IgD-negative memory B cell (primary cell): ENCODE results near the gene CRPPA. TPM values are rescaled to one million over a fixed set of nuclear protein-coding genes. Genes with fewer than 3 reads are reported as not detected.
"Not testable (repeated sequence)": the region's sequence is repeated elsewhere in the genome, so short reads cannot be mapped to it uniquely, and the experiment has no call there.

Source experiments
- H3K27ac Mint-ChIP-seq, 3 donors: one replicate each; pipeline ENCODE4 v1.8.0; 2020 to 2022; ENCODE audit warnings: mild to moderate bottlenecking in 3 of 3, mixed read lengths in 3 of 3, moderate library complexity in 1 of 3
- H3K27me3 Mint-ChIP-seq: one replicate; pipeline ENCODE4 v1.8.0; 2021; ENCODE audit warnings: mixed read lengths
- H3K36me3 Mint-ChIP-seq: one replicate; pipeline ENCODE4 v1.8.0; 2020; ENCODE audit warnings: mild to moderate bottlenecking, mixed read lengths
- H3K4me1 Mint-ChIP-seq, 3 donors: one replicate each; pipeline ENCODE4 v1.8.0; 2020 to 2022; ENCODE audit warnings: mixed read lengths in 3 of 3, mild to moderate bottlenecking in 1 of 3
- H3K4me3 Mint-ChIP-seq, 4 donors: one replicate each; pipeline ENCODE4 v1.8.0; 2020 to 2022; ENCODE audit warnings: mild to moderate bottlenecking in 4 of 4, mixed read lengths in 4 of 4, moderate library complexity in 3 of 4
- H3K9me3 Mint-ChIP-seq, 3 donors: one replicate each; pipeline ENCODE4 v1.8.0; 2020 to 2021; ENCODE audit warnings: mixed read lengths in 3 of 3, mild to moderate bottlenecking in 1 of 3
- polyA plus RNA-seq: library from polyadenylated mRNA; unstranded; fragments of 300-500 nt; fragmentation: Illumina TruSeq; gene quantifications from one replicate; pipeline ENCODE4 v1.2.3, GENCODE V29; 2021

CRPPA gene
- polyA plus RNA-seq: 0.79 TPM

GRCh38 chr7:16421333-16422102 lies at the start of gene CRPPA:
TSS of gene CRPPA (minus strand) at chr7:16421538. CDS start at chr7:16421322, 216 bp downstream.
- H3K9me3 Mint-ChIP-seq: no peaks in the 10 kb centered on the region
- H3K27me3 Mint-ChIP-seq: no peaks in the 10 kb centered on the region
- peak within 1 kb of the TSS; percentile 80 to 99 (median 96) for H3K4me3 Mint-ChIP-seq
- peak within 1 kb of the TSS; percentile 58 to 100 (median 97) for H3K27ac Mint-ChIP-seq
- no peaks in the 10 kb centered on the region for H3K36me3 Mint-ChIP-seq
- peaks cover 12 to 20% (median 15%) of the 10 kb centered on the region in 3 donors for H3K4me1 Mint-ChIP-seq

GRCh38 chr7:16465469-16466361 lies 44.4 kb upstream of the CRPPA start, which contains the start of gene SOSTDC1:
TSS of gene SOSTDC1 (minus strand) at chr7:16465738. CDS start at chr7:16465668, 70 bp downstream.
- H3K27ac Mint-ChIP-seq: no peak within 1 kb of the TSS
- H3K9me3 Mint-ChIP-seq: no peaks in the 10 kb centered on the region

GRCh38 chr7:16463949-16464715 lies 42.8 kb upstream of the CRPPA start:
- Mint-ChIP-seq H3K36me3 (no peaks in the 10 kb centered on the region), H3K4me3 (no peak overlapping the region), H3K4me1 (peaks cover 0 to 1% (median 0%) of the 10 kb centered on the region in 3 donors), H3K9me3 (no peaks in the 10 kb centered on the region), H3K27me3 (peaks cover 15% of the 10 kb centered on the region), H3K27ac (no peak overlapping the region)

More at GRCh38 chr7:16465469-16466361, 44.4 kb upstream of the CRPPA start, which contains the start of gene SOSTDC1:
- Mint-ChIP-seq H3K27me3 (peaks cover 17% of the 10 kb centered on the region), H3K4me3 (no peak within 1 kb of the TSS), H3K36me3 (no peaks in the 10 kb centered on the region), H3K4me1 (peaks cover 0 to 1% (median 0%) of the 10 kb centered on the region in 3 donors)

- H3K4me3 Mint-ChIP-seq: no peak overlapping the region
- H3K9me3 Mint-ChIP-seq: no peaks in the 10 kb centered on the region
These were observed 42.2 kb upstream of the CRPPA start for GRCh38 chr7:16463520-16463919.

GRCh38 chr7:16462431-16462889 lies 41.1 kb upstream of the CRPPA start:
- Mint-ChIP-seq H3K27ac (no peak overlapping the region), H3K27me3 (peaks cover 12% of the 10 kb centered on the region), H3K9me3 (no peaks in the 10 kb centered on the region), H3K36me3 (no peaks in the 10 kb centered on the region), H3K4me1 (peaks cover 0 to 1% (median 0%) of the 10 kb centered on the region in 3 donors), H3K4me3 (no peak overlapping the region)

More at GRCh38 chr7:16463520-16463919, 42.2 kb upstream of the CRPPA start:
- H3K27ac Mint-ChIP-seq: no peak overlapping the region
- peaks cover 15% of the 10 kb centered on the region for H3K27me3 Mint-ChIP-seq
- no peaks in the 10 kb centered on the region for H3K36me3 Mint-ChIP-seq
- peaks cover 0 to 1% (median 0%) of the 10 kb centered on the region in 3 donors for H3K4me1 Mint-ChIP-seq

GRCh38 chr7:16460789-16461493 lies 39.6 kb upstream of the CRPPA start:
- H3K27me3 Mint-ChIP-seq: peaks cover 12% of the 10 kb centered on the region
- H3K27ac Mint-ChIP-seq: no peak overlapping the region

GRCh38 chr7:16456303-16456702 lies 35.0 kb upstream of the CRPPA start:
- H3K4me1 Mint-ChIP-seq, H3K27ac Mint-ChIP-seq, H3K9me3 Mint-ChIP-seq, H3K27me3 Mint-ChIP-seq, H3K4me3 Mint-ChIP-seq, H3K36me3 Mint-ChIP-seq: not testable (repeated sequence)

More at GRCh38 chr7:16460789-16461493, 39.6 kb upstream of the CRPPA start:
- Mint-ChIP-seq H3K4me1 (peaks cover 0 to 1% (median 0%) of the 10 kb centered on the region in 3 donors), H3K4me3 (no peak overlapping the region), H3K36me3 (no peaks in the 10 kb centered on the region), H3K9me3 (no peaks in the 10 kb centered on the region)

- H3K4me1 Mint-ChIP-seq: no peaks in the 10 kb centered on the region
- H3K36me3 Mint-ChIP-seq: no peaks in the 10 kb centered on the region
- no peak overlapping the region for H3K27ac Mint-ChIP-seq
- no peak overlapping the region for H3K4me3 Mint-ChIP-seq
- no peaks in the 10 kb centered on the region for H3K9me3 Mint-ChIP-seq
- no peaks in the 10 kb centered on the region for H3K27me3 Mint-ChIP-seq
These were observed 34.3 kb upstream of the CRPPA start for GRCh38 chr7:16455591-16455990.

- no peaks in the 10 kb centered on the region for H3K4me1 Mint-ChIP-seq
- H3K27me3 Mint-ChIP-seq: no peaks in the 10 kb centered on the region
- H3K36me3 Mint-ChIP-seq: no peaks in the 10 kb centered on the region
- H3K4me3 Mint-ChIP-seq: no peak overlapping the region
- H3K27ac Mint-ChIP-seq: no peak overlapping the region
- no peaks in the 10 kb centered on the region for H3K9me3 Mint-ChIP-seq
These were observed 29.0 kb upstream of the CRPPA start for GRCh38 chr7:16450366-16450765.

- Mint-ChIP-seq H3K36me3 (no peaks in the 10 kb centered on the region), H3K27me3 (no peaks in the 10 kb centered on the region), H3K4me3 (no peak overlapping the region), H3K9me3 (no peaks in the 10 kb centered on the region), H3K4me1 (no peaks in the 10 kb centered on the region), H3K27ac (no peak overlapping the region)
These were observed 26.5 kb upstream of the CRPPA start for GRCh38 chr7:16447876-16448275.

- Mint-ChIP-seq H3K27me3 (no peaks in the 10 kb centered on the region), H3K4me3 (no peak overlapping the region), H3K9me3 (no peaks in the 10 kb centered on the region), H3K27ac (no peak overlapping the region), H3K4me1 (no peaks in the 10 kb centered on the region), H3K36me3 (no peaks in the 10 kb centered on the region)
These were observed 25.2 kb upstream of the CRPPA start for GRCh38 chr7:16446508-16446907.

GRCh38 chr7:16443871-16444270 lies 22.5 kb upstream of the CRPPA start:
- not testable (repeated sequence) for H3K9me3 Mint-ChIP-seq, H3K4me1 Mint-ChIP-seq, H3K36me3 Mint-ChIP-seq, H3K4me3 Mint-ChIP-seq, H3K27ac Mint-ChIP-seq, H3K27me3 Mint-ChIP-seq

GRCh38 chr7:16438988-16439387 lies 17.6 kb upstream of the CRPPA start:
- Mint-ChIP-seq H3K4me3 (no peak overlapping the region), H3K27ac (no peak overlapping the region), H3K9me3 (peaks cover 0 to 2% (median 0%) of the 10 kb centered on the region in 3 donors), H3K4me1 (no peaks in the 10 kb centered on the region), H3K27me3 (no peaks in the 10 kb centered on the region), H3K36me3 (no peaks in the 10 kb centered on the region)

- peaks cover 0 to 2% (median 0%) of the 10 kb centered on the region in 3 donors for H3K9me3 Mint-ChIP-seq
- no peaks in the 10 kb centered on the region for H3K27me3 Mint-ChIP-seq
- H3K36me3 Mint-ChIP-seq: no peaks in the 10 kb centered on the region
- H3K27ac Mint-ChIP-seq: no peak overlapping the region
- peaks cover 0 to 4% (median 3%) of the 10 kb centered on the region in 3 donors for H3K4me1 Mint-ChIP-seq
- H3K4me3 Mint-ChIP-seq: no peak overlapping the region
These were observed 15.0 kb upstream of the CRPPA start for GRCh38 chr7:16436306-16436705.
